WERI-Rb-1 (cell line): Measurements from ENCODE around the gene TMEM205.

Experiments used
- DNase-seq: peaks from one replicate; pipeline ENCODE4 v3.0.0-alpha.2; 2020
- H3K27ac ChIP-seq: fragments of 250-450 bp; sonication (Bioruptor Pico); 2 replicates; pipeline ENCODE4 v1.5.1; 2020; ENCODE audit warnings: mild to moderate bottlenecking, moderate library complexity
- H3K27me3 ChIP-seq: fragments of 250-450 bp; sonication (Bioruptor Pico); 2 replicates; pipeline ENCODE4 v1.5.1; 2021; ENCODE audit warnings: mild to moderate bottlenecking, low read depth, moderate library complexity; ENCODE audit not compliant: insufficient read depth, severe bottlenecking
- H3K36me3 ChIP-seq: fragments of 250-450 bp; sonication (Bioruptor Pico); 2 replicates; pipeline ENCODE4 v1.5.1; 2020; ENCODE audit warnings: mild to moderate bottlenecking, moderate library complexity
- H3K4me3 ChIP-seq: 2 replicates; pipeline ENCODE4 v1.5.1; 2011; ENCODE audit warnings: low read depth, mild to moderate bottlenecking, control low read depth, low read length
- H3K9me3 ChIP-seq: fragments of 250-450 bp; sonication (Bioruptor Pico); 2 replicates; pipeline ENCODE4 v1.5.1; 2021; ENCODE audit warnings: mild to moderate bottlenecking, moderate library complexity; ENCODE audit not compliant: severe bottlenecking
- CTCF ChIP-seq: IDR thresholded peaks from 2 replicates; pipeline ENCODE4 v1.5.1; 2011; ENCODE audit warnings: low read depth, mild to moderate bottlenecking, control low read depth, inconsistent platforms, low read length

The TMEM205 gene

GRCh38 chr19:11346104-11346940 is at the start of gene TMEM205, which contains the start of gene CCDC159:
Gene TMEM205, minus strand, starts transcription at chr19:11346268. Its CDS starts 649 bp downstream, at chr19:11345619.
Gene CCDC159, plus strand, starts transcription at chr19:11346519. Its CDS starts 88 bp downstream, at chr19:11346607.
- H3K27me3 ChIP-seq = no peaks in the 10 kb centered on the region
- DNase-seq = peak; percentile 99
- H3K9me3 ChIP-seq = peaks cover 13% of the 10 kb centered on the region
- H3K4me3 ChIP-seq = peak within 1 kb of the TSS; percentile 86
- H3K36me3 ChIP-seq = peaks cover 9% of the 10 kb centered on the region
- H3K27ac ChIP-seq = peak within 1 kb of the TSS; percentile 77
- TF ChIP-seq CTCF = peak; percentile 41; the same call in 1 of the 2 replicates

- H3K4me3 ChIP-seq = no peak overlapping the region
- peaks cover 8% of the 10 kb centered on the region for H3K9me3 ChIP-seq
- no peak overlapping the region for H3K27ac ChIP-seq
- H3K36me3 ChIP-seq = no peaks in the 10 kb centered on the region
- H3K27me3 ChIP-seq = no peaks in the 10 kb centered on the region
- TF ChIP-seq CTCF = no peak
- DNase-seq = no peak
Measured at GRCh38 chr19:11390933-11391680, 45.0 kb upstream of the TMEM205 start.

GRCh38 chr19:11390359-11390758 is 44.3 kb upstream of the TMEM205 start:
- H3K27ac ChIP-seq = no peak overlapping the region
- no peak for TF ChIP-seq CTCF
- no peak for DNase-seq
- H3K27me3 ChIP-seq = no peaks in the 10 kb centered on the region
- no peaks in the 10 kb centered on the region for H3K36me3 ChIP-seq
- H3K4me3 ChIP-seq = no peak overlapping the region
- H3K9me3 ChIP-seq = peaks cover 8% of the 10 kb centered on the region

GRCh38 chr19:11387162-11388034 is 41.3 kb upstream of the TMEM205 start:
- no peak for TF ChIP-seq CTCF

GRCh38 chr19:11384778-11385129 is 38.7 kb upstream of the TMEM205 start:
- no peaks in the 10 kb centered on the region for H3K36me3 ChIP-seq
- H3K27me3 ChIP-seq = peaks cover 16% of the 10 kb centered on the region
- no peak for DNase-seq
- H3K27ac ChIP-seq = no peak overlapping the region
- H3K9me3 ChIP-seq = no peaks in the 10 kb centered on the region
- no peak overlapping the region for H3K4me3 ChIP-seq
- TF ChIP-seq CTCF = no peak

More at GRCh38 chr19:11387162-11388034, 41.3 kb upstream of the TMEM205 start:
- H3K4me3 ChIP-seq = no peak overlapping the region
- DNase-seq = no peak
- no peak overlapping the region for H3K27ac ChIP-seq
- no peaks in the 10 kb centered on the region for H3K36me3 ChIP-seq
- H3K9me3 ChIP-seq = peaks cover 8% of the 10 kb centered on the region
- peaks cover 16% of the 10 kb centered on the region for H3K27me3 ChIP-seq
